ENCODE data around the gene MAP2K7. TPM values are rescaled to one million over a fixed set of nuclear protein-coding genes. Genes with fewer than 3 reads are reported as not detected.
A peak's percentile ranks its signal among the peaks of the same experiment; 100 is the strongest.
"Not testable (repeated sequence)": the region's sequence is repeated elsewhere in the genome, so short reads cannot be mapped to it uniquely, and the experiment has no call there.

Gene MAP2K7
- total RNA-seq, 1 donor from 2014 or later, result 38.6 TPM

DNA sequence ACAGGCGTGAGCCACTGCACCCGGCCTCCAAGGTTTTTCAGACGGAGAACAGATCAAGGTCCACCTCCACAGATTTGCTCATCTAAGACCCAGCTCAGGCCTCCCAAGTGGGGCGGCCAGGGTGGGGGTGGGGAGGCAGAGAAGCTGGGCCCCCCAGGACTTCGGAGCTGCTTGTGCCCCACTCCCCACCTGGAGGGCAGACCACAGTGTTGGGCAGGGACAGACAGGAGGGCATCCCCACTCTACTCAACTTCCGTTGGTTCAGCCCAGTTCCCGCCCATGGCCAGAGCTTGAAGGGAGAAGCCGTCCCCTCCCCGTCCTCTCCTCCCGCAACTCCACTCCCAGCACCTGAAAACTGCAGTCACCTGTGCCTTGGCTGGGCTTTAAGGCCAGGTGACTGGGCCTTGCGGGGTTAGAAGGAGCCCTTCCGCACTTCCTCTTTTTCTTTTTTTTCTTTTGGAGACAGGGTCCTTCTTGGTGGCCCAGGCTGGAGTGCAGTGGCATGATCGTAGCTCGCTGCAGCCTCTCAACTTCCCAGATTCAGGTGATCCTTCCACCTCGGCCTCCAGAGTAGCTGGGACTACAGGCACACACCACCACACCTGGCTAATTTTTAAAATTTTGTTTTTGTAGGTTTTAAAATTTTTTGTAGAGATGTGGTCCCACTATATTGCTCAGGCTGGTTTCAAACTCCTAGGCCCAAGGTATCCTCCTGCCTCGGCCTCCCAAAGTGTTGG, 16.1 kb upstream of the MAP2K7 start:
- H3K36me3 ChIP-seq, result no peaks in the 10 kb centered on the region
- H3K27me3 ChIP-seq (ENCODE audit: low read depth), result peaks cover 16% of the 10 kb centered on the region
- no peaks in the 10 kb centered on the region for H3K9me3 ChIP-seq
- H3K4me1 ChIP-seq, result no peaks in the 10 kb centered on the region
- H3K4me3 ChIP-seq, result peak overlapping the region; percentile 52
- ATAC-seq, result no peak
- no peak for DNase-seq
- TF ChIP-seq, protein P1, sequence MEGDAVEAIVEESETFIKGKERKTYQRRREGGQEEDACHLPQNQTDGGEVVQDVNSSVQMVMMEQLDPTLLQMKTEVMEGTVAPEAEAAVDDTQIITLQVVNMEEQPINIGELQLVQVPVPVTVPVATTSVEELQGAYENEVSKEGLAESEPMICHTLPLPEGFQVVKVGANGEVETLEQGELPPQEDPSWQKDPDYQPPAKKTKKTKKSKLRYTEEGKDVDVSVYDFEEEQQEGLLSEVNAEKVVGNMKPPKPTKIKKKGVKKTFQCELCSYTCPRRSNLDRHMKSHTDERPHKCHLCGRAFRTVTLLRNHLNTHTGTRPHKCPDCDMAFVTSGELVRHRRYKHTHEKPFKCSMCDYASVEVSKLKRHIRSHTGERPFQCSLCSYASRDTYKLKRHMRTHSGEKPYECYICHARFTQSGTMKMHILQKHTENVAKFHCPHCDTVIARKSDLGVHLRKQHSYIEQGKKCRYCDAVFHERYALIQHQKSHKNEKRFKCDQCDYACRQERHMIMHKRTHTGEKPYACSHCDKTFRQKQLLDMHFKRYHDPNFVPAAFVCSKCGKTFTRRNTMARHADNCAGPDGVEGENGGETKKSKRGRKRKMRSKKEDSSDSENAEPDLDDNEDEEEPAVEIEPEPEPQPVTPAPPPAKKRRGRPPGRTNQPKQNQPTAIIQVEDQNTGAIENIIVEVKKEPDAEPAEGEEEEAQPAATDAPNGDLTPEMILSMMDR (IDR thresholded peaks at IDR 0.05), result no peak
- no peak overlapping the region for H3K27ac ChIP-seq
- intact Hi-C loops (cut with DNase I), result no loop called here

DNA sequence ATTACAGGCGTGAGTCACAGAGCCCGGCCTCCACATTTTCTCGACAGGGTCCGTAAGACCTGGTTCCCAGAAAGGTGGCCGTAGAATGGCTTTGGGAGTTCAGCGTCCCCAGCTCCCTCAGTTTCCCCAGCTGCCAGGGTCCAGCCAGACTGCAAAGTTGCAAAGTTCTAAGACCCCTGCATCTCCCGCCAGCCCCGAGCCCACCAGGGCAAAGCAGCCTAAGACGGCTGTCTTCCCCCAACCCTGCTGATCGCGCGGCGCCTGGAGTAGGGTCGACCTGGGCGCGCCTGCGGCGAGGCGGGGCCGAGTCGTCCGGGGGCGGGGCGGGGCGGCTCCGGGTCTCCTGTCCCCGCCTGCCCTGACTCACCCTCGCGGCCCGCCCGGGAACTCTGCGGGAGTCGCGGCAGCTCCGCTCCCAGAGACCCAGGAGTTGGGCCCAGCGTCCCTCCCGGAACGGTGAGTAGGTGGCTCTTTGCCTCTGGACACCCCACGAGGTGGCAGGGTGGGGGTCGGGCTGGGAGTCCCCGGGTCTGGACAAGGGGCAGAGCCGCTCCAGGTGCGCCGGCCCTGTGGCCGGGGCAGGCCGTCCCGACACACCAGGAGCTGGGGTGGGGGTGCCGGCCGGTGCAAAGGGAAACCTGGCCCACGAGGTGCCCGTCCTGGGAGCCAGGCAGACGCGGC, 15.4 kb upstream of the MAP2K7 start, which contains the start of gene LRRC8E:
LRRC8E (plus strand) TSS at position 366 of the 681 bp plus-strand sequence. CDS start 7,094 bp downstream, outside the sequence.
- intact Hi-C loops (cut with DNase I), result no loop called here
- H3K9me3 ChIP-seq, result no peaks in the 10 kb centered on the region
- peak; percentile 95 to 97 for ATAC-seq
- peak within 1 kb of the TSS; percentile 52 for H3K4me3 ChIP-seq
- H3K27me3 ChIP-seq (ENCODE audit: low read depth), result peaks cover 16% of the 10 kb centered on the region
- TF ChIP-seq, protein P1 (IDR thresholded peaks at IDR 0.05), result no peak
- DNase-seq, result peak; percentile 79
- peak within 1 kb of the TSS; percentile 53 for H3K27ac ChIP-seq
- no peaks in the 10 kb centered on the region for H3K36me3 ChIP-seq
- H3K4me1 ChIP-seq, result no peaks in the 10 kb centered on the region

GRCh38 chr19:7888826-7889217, 14.9 kb upstream of the MAP2K7 start:
- peaks cover 16% of the 10 kb centered on the region for H3K27me3 ChIP-seq (ENCODE audit: low read depth)
- H3K4me3 ChIP-seq, result peak overlapping the region; percentile 52
- TF ChIP-seq, protein P1 (IDR thresholded peaks at IDR 0.05), result no peak
- intact Hi-C loops (cut with DNase I), result no loop called here
- ATAC-seq, result peak in 1 of 2 donors; percentile 12
- no peak for DNase-seq
- H3K4me1 ChIP-seq, result no peaks in the 10 kb centered on the region
- peak overlapping the region; percentile 53 for H3K27ac ChIP-seq
- no peaks in the 10 kb centered on the region for H3K9me3 ChIP-seq
- H3K36me3 ChIP-seq, result no peaks in the 10 kb centered on the region

DNA sequence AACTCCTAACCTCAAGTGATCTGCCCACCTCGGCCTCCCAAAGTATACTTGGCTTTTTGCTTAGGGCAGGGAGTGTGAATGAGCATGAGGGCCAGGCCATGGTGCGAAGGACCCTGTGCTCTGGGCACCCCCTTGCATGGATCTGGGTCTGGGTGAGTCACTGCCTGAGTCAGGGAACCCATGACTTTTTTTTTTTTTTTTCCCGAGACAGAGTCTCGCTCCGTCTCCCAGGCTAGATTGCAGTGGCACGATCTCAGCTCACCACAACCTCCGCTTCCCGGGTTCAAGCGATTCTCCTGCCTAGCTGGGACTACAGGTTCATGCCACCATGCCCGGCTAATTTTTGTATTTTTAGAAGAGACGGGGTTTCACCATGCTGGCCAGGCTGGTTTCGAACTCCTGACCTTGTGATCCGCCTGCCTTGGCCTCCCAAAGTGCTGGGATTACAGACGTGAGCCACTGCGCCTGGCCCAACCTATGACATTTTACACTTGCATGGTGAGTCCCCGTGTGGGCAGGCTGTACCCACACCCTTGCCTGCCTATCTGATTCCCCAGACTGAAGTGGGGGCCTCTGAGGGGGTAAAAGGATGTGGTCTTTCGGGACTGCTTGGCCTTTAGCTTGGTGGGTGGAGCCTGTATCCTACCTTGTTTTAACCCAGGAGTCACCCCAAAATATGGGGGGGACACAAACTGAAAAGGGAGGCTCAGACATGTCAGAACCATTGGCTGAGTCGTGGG, 10.1 kb upstream of the MAP2K7 start:
- intact Hi-C loops (cut with DNase I); H3K9me3 ChIP-seq; DNase-seq; H3K27ac ChIP-seq; H3K4me1 ChIP-seq; ATAC-seq; H3K4me3 ChIP-seq; H3K36me3 ChIP-seq: not testable (repeated sequence)
- peaks cover 15% of the 10 kb centered on the region for H3K27me3 ChIP-seq (ENCODE audit: low read depth)

DNA sequence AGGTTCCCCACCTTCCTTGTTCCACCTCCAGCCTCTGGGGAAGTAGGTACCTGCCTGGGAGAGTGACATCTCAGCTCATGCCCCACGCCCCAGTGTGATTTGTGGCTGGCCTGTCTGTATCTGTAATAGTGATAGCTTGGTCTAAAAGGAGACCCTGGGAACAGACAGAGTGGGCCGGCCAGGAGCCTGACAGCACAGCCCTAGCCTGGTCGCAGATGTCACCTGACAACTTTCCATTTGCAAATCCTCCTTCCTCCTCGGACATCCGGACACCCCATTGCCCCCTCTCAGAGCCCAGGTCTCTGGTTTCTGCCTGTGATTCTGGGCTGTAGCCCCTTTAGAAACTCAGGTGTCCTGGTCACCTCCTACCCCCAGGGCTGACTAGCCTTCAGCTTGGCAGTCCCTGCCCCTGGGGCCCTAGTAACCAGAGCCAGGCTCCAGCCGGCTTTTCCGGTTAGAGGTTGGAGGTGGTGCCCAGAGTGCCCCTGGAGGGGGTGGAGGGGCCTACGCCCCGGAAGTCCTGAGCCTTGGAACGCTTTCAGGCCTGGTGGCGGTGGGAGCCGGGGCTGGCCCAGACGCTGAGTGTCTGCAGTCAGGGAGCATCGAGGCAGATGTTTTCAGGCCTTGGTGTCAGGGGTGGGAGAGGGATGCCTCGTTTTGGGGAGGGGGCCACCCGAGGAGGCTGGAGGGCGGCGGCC, 8.9 kb upstream of the MAP2K7 start:
- DNase-seq, result peak; percentile 80
- peak overlapping the region; percentile 59 for H3K27ac ChIP-seq
- TF ChIP-seq, protein P1 (IDR thresholded peaks at IDR 0.05), result no peak
- H3K4me1 ChIP-seq, result no peaks in the 10 kb centered on the region
- intact Hi-C loops (cut with DNase I), result no loop called here
- H3K9me3 ChIP-seq, result no peaks in the 10 kb centered on the region
- no peaks in the 10 kb centered on the region for H3K36me3 ChIP-seq
- H3K27me3 ChIP-seq (ENCODE audit: low read depth), result peaks cover 9% of the 10 kb centered on the region
- ATAC-seq, result peak; percentile 84 to 85
- no peak overlapping the region for H3K4me3 ChIP-seq
